ENCODE results near the gene CT45A7. TPM values are rescaled to one million over a fixed set of nuclear protein-coding genes. Genes with fewer than 3 reads are reported as not detected.
"Not testable (repeated sequence)": the region's sequence is repeated elsewhere in the genome, so short reads cannot be mapped to it uniquely, and the experiment has no call there.

The CT45A7 gene
- not detected in 2 replicates for total RNA-seq (2014; rRNA removed; shearing (Covaris generic))
- polyA plus RNA-seq (2015; cell fraction: cytosol; rRNA removed): not detected in 2 replicates
- polyA plus RNA-seq (2015; cell fraction: nucleus; rRNA removed): not detected in 2 replicates

GRCh38 chrX:135837180-135837579 lies at the start of gene CT45A7:
Gene CT45A7 (minus strand): TSS chrX:135837280. CDS start chrX:135833533, 3,747 bp downstream.
- DNase-seq (ENCODE audit: low read depth): not testable (repeated sequence)

GRCh38 chrX:135882741-135883140 lies 45.7 kb upstream of the CT45A7 start:
- DNase-seq (ENCODE audit: low read depth): not testable (repeated sequence)

- DNase-seq (ENCODE audit: low read depth): not testable (repeated sequence)
Measured at GRCh38 chrX:135871712-135872111, 34.6 kb upstream of the CT45A7 start, which contains the start of gene CT45A9. Gene CT45A9 (minus strand): TSS chrX:135871812. CDS start chrX:135868061, 3,751 bp downstream.

GRCh38 chrX:135854438-135854837 lies 17.4 kb upstream of the CT45A7 start, which contains the start of gene CT45A8:
Gene CT45A8 (minus strand): TSS chrX:135854538. CDS start chrX:135850783, 3,755 bp downstream.
- DNase-seq (ENCODE audit: low read depth): not testable (repeated sequence)

- not testable (repeated sequence) for DNase-seq (ENCODE audit: low read depth)
Measured at GRCh38 chrX:135819912-135820311, 17.2 kb downstream of the CT45A7 start, which contains the start of gene CT45A2. Gene CT45A2 (minus strand): TSS chrX:135820012. CDS start chrX:135816265, 3,747 bp downstream.

GRCh38 chrX:135802687-135803086 lies 34.4 kb downstream of the CT45A7 start, which contains the start of gene CT45A6:
Gene CT45A6 (minus strand): TSS chrX:135802787. CDS start chrX:135798993, 3,794 bp downstream.
- DNase-seq (ENCODE audit: low read depth): not testable (repeated sequence)

GRCh38 chrX:135785403-135785802 lies 51.7 kb downstream of the CT45A7 start, which contains the start of gene CT45A5:
Gene CT45A5 (minus strand): TSS chrX:135785503. CDS start chrX:135781729, 3,774 bp downstream.
- not testable (repeated sequence) for DNase-seq (ENCODE audit: low read depth)

Other genes with a start within 250 kb of the CT45A7 start
- gene CT45A1, start 123.6 kb downstream of the CT45A7 start, total RNA-seq (2014; rRNA removed; shearing (Covaris generic)): 46.8 and 61.1 TPM in 2 replicates
- 0.24 and 0.47 TPM in 2 replicates for gene CT45A3, start 69.1 kb downstream of the CT45A7 start, total RNA-seq (2014; rRNA removed; shearing (Covaris generic))
- 4.1 and 5.8 TPM in 2 replicates for gene CT45A5, start 51.8 kb downstream of the CT45A7 start, total RNA-seq (2014; rRNA removed; shearing (Covaris generic))
- gene CT45A6, start 34.5 kb downstream of the CT45A7 start, total RNA-seq (2014; rRNA removed; shearing (Covaris generic)): not detected in 2 replicates
- gene CT45A2, start 17.3 kb downstream of the CT45A7 start, total RNA-seq (2014; rRNA removed; shearing (Covaris generic)): 14.2 and 28.2 TPM in 2 replicates
- 13.6 TPM in 1 of 2 replicates, not detected in the other for gene CT45A8, start 17.3 kb upstream of the CT45A7 start, total RNA-seq (2014; rRNA removed; shearing (Covaris generic))
- gene CT45A9, start 34.5 kb upstream of the CT45A7 start, total RNA-seq (2014; rRNA removed; shearing (Covaris generic)): 13.7 TPM in 1 of 2 replicates, not detected in the other
- 30.6 and 42.2 TPM in 2 replicates for gene CT45A10, start 56.2 kb upstream of the CT45A7 start, total RNA-seq (2014; rRNA removed; shearing (Covaris generic))
- 5.3 and 6.9 TPM in 2 replicates for gene SAGE1, start 56.4 kb upstream of the CT45A7 start, total RNA-seq (2014; rRNA removed; shearing (Covaris generic))
- gene MMGT1, start 136.7 kb upstream of the CT45A7 start, total RNA-seq (2014; rRNA removed; shearing (Covaris generic)): 11.5 and 16.4 TPM in 2 replicates
- gene SLC9A6, start 148.2 kb upstream of the CT45A7 start, total RNA-seq (2014; rRNA removed; shearing (Covaris generic)): 10.2 and 13.7 TPM in 2 replicates